GM23338 (cell line): Measurements from ENCODE around the gene SLC24A4. TPM values are rescaled to one million over a fixed set of nuclear protein-coding genes. Genes with fewer than 3 reads are reported as not detected.

Experiments
- ATAC-seq: fragments of 200-7000 bp; cut with Tn5 transposase; 3 replicates; pipeline ENCODE4 v1.9.1; 2020
- DNase-seq: peaks from one replicate; pipeline ENCODE4 v3.0.0-alpha.2; 2015; ENCODE audit warnings: low spot score
- H2AFZ ChIP-seq: fragments of 200-600 bp; sonication (generic); 2 replicates; pipeline ENCODE4 v1.8.0; 2016; ENCODE audit warnings: antibody characterized with exemption, mild to moderate bottlenecking, moderate library complexity
- H3F3A ChIP-seq: fragments of 200-600 bp; sonication (generic); replicated peaks from 2 replicates; pipeline ENCODE4 v1.8.0; 2017; ENCODE audit warnings: antibody characterized with exemption, mixed run types, low read depth
- H3K27ac ChIP-seq: fragments of 200-600 bp; sonication (generic); 2 replicates; pipeline ENCODE4 v1.6.1; 2016; ENCODE audit warnings: low read depth
- H3K27me3 ChIP-seq: fragments of 200-600 bp; sonication (generic); 2 replicates; pipeline ENCODE4 v1.8.0; 2016; ENCODE audit warnings: mild to moderate bottlenecking, mixed run types, moderate library complexity; ENCODE audit not compliant: insufficient read depth
- H3K36me3 ChIP-seq: fragments of 200-600 bp; sonication (generic); 2 replicates; pipeline ENCODE4 v1.8.0; 2016; ENCODE audit warnings: mild to moderate bottlenecking; ENCODE audit not compliant: insufficient read depth
- H3K4me1 ChIP-seq: fragments of 200-600 bp; sonication (generic); 2 replicates; pipeline ENCODE4 v1.8.0; 2016; ENCODE audit warnings: mild to moderate bottlenecking, moderate library complexity; ENCODE audit not compliant: insufficient read depth
- H3K4me2 ChIP-seq: fragments of 200-600 bp; sonication (generic); 2 replicates; pipeline ENCODE4 v1.7.1; 2017; ENCODE audit warnings: mixed run types
- H3K4me3 ChIP-seq: fragments of 200-600 bp; sonication (generic); 2 replicates; pipeline ENCODE4 v1.6.1; 2016; ENCODE audit warnings: mixed run types
- H3K79me2 ChIP-seq: fragments of 200-600 bp; sonication (generic); replicated peaks from 2 replicates; pipeline ENCODE4 v1.8.0; 2017; ENCODE audit warnings: mild to moderate bottlenecking; ENCODE audit not compliant: insufficient read depth
- H3K9me2 ChIP-seq: fragments of 200-600 bp; sonication (generic); 2 replicates; pipeline ENCODE4 v1.8.0; 2017; ENCODE audit not compliant: insufficient read depth
- H4K20me1 ChIP-seq: fragments of 200-600 bp; sonication (generic); replicated peaks from 2 replicates; pipeline ENCODE4 v1.8.0; 2017; ENCODE audit warnings: mild to moderate bottlenecking; ENCODE audit not compliant: insufficient read depth
- H3K27ac Mint-ChIP-seq: 2 replicates; pipeline ENCODE4 v1.8.0; 2020; ENCODE audit warnings: inconsistent platforms, mild to moderate bottlenecking, moderate library complexity, mixed read lengths
- H3K27me3 Mint-ChIP-seq: 3 replicates; pipeline ENCODE4 v1.8.0; 2022; ENCODE audit warnings: low read depth, mild to moderate bottlenecking, moderate library complexity, mixed read lengths, inconsistent platforms; ENCODE audit not compliant: insufficient read depth, poor library complexity
- H3K36me3 Mint-ChIP-seq: 3 replicates; pipeline ENCODE4 v1.8.0; 2021; ENCODE audit warnings: low read depth, mild to moderate bottlenecking, inconsistent platforms, moderate library complexity, mixed read lengths
- H3K4me1 Mint-ChIP-seq: 3 replicates; pipeline ENCODE4 v1.8.0; 2020; ENCODE audit warnings: mild to moderate bottlenecking, inconsistent platforms, mixed read lengths
- H3K4me3 Mint-ChIP-seq: 3 replicates; pipeline ENCODE4 v1.8.0; 2021; ENCODE audit warnings: moderate library complexity, mild to moderate bottlenecking, inconsistent platforms, mixed read lengths
- H3K9me3 Mint-ChIP-seq: 3 replicates; pipeline ENCODE4 v1.8.0; 2020; ENCODE audit warnings: moderate library complexity, mild to moderate bottlenecking, inconsistent platforms, mixed read lengths
- CREB1 ChIP-seq: fragments of 250-450 bp; sonication (Bioruptor Pico); IDR thresholded peaks from 2 replicates; pipeline ENCODE4 v1.5.0; 2020; ENCODE audit warnings: low read depth, mild to moderate bottlenecking, moderate library complexity
- EZH2 ChIP-seq: fragments of 200-600 bp; sonication (generic); IDR thresholded peaks from one replicate; pipeline ENCODE4 v1.8.0; 2017; ENCODE audit warnings: antibody characterized with exemption, mild to moderate bottlenecking, low read depth; ENCODE audit not compliant: unreplicated experiment
- EZH2phosphoT487 ChIP-seq: fragments of 200-600 bp; sonication (generic); IDR thresholded peaks from one replicate; pipeline ENCODE4 v1.8.1; 2018; ENCODE audit warnings: antibody characterized with exemption; ENCODE audit not compliant: unreplicated experiment
- JUNB ChIP-seq: IDR thresholded peaks from one replicate; pipeline ENCODE4 v1.6.1; 2016; ENCODE audit warnings: antibody characterized with exemption; ENCODE audit not compliant: unreplicated experiment
- NANOG ChIP-seq: IDR thresholded peaks from 2 replicates; pipeline ENCODE4 v1.6.1; 2016; ENCODE audit warnings: antibody characterized with exemption, borderline replicate concordance
- POLR2AphosphoS5 ChIP-seq: IDR thresholded peaks from 2 replicates; pipeline ENCODE4 v1.6.1; 2016; ENCODE audit warnings: antibody characterized with exemption, low read depth
- REST ChIP-seq: IDR thresholded peaks from one replicate; pipeline ENCODE4 v1.6.1; 2018; ENCODE audit warnings: antibody characterized with exemption; ENCODE audit not compliant: unreplicated experiment
- ZNF331 ChIP-seq: fragments of 250-450 bp; sonication (Bioruptor Pico); IDR thresholded peaks from 2 replicates; pipeline ENCODE4 v1.5.0; 2020; ENCODE audit warnings: low read depth, mild to moderate bottlenecking, moderate library complexity
- ZNF462 ChIP-seq: fragments of 250-450 bp; sonication (Bioruptor Pico); IDR thresholded peaks from 2 replicates; pipeline ENCODE4 v1.5.0; 2020; ENCODE audit warnings: mild to moderate bottlenecking, moderate library complexity
- polyA plus RNA-seq: library from polyadenylated mRNA; unstranded; fragments of >200 nt; fragmentation: Nextera tagmentation; extraction: Ambion mirVana; gene quantifications from 2 replicates; pipeline ENCODE4 v1.2.1, GENCODE V29; 2016
- total RNA-seq: library from RNA; depleted of rRNA; stranded (reverse); fragments of >200 nt; shearing (Covaris generic); gene quantifications from 2 replicates; pipeline ENCODE4 v1.2.3, GENCODE V29; 2014
- TF ChIP-seq, protein P1 (sequence below): IDR thresholded peaks from 2 replicates; pipeline ENCODE4 v1.6.1; 2016; ENCODE audit warnings: antibody characterized with exemption

SLC24A4 gene
- total and polyA plus RNA-seq, 2 experiments from 2014 or later = 0.06 to 0.38 TPM

DNA sequence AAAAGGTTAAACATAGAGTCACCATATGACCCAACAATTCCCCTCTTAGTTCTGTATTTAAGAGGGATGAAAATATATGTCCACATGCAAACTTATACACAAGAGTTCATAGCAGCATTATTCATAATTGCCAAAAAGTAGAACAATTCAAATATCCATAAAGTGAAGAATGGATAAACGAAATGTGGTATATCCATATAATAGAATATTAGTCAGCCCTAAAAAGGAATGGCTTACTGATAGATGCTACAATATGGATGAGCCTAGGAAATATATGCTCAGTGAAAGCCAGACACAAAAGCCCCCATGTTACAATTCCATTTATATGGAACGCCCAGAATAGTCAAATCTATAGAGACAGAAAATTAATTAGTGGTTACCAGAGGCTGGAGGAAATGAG, 146.6 kb downstream of the SLC24A4 start (continued):
- no peak for TF ChIP-seq EZH2
- no peak for TF ChIP-seq REST

DNA sequence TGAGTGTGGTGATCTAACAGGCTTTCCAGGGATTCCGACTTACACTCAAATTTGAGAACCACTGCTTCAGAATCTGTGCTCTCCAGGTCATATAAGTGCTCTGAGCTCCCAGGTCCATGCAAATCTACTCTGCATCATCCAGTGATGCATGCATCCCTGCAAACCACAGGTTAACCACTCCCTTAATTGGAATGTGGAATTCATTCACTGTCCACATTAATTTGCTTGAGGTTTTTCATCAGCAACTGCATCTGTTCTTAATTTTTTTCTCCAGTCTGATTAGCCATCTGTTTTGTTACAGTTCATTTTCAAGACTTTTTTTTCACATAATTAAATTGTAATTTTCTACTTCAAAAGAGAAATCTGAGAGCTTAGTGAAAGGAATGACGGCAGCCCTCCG, 147.2 kb downstream of the SLC24A4 start:
- Histone ChIP-seq H3K4me3 (no peak overlapping the region), H3K27me3 (no peaks in the 10 kb centered on the region), H3K79me2 (no peaks in the 10 kb centered on the region), H4K20me1 (no peaks in the 10 kb centered on the region), H3K9me2 (peaks cover 10% of the 10 kb centered on the region; the same call in 1 of the 2 replicates), H3F3A (no peaks in the 10 kb centered on the region), H3K4me2 (no peak overlapping the region), H3K36me3 (no peaks in the 10 kb centered on the region), H2AFZ (no peak overlapping the region), H3K27ac (no peak overlapping the region), H3K4me1 (peaks cover 10% of the 10 kb centered on the region)
- Mint-ChIP-seq H3K4me3 (no peak overlapping the region), H3K27ac (no peak overlapping the region), H3K4me1 (peaks cover 39% of the 10 kb centered on the region), H3K9me3 (peaks cover 14% of the 10 kb centered on the region), H3K27me3 (peaks cover under 1% of the 10 kb centered on the region), H3K36me3 (peaks cover 8% of the 10 kb centered on the region; the same call in 2 of the 3 replicates)
- ATAC-seq = no peak
- DNase-seq = peak; percentile 11
- TF ChIP-seq, protein P1, sequence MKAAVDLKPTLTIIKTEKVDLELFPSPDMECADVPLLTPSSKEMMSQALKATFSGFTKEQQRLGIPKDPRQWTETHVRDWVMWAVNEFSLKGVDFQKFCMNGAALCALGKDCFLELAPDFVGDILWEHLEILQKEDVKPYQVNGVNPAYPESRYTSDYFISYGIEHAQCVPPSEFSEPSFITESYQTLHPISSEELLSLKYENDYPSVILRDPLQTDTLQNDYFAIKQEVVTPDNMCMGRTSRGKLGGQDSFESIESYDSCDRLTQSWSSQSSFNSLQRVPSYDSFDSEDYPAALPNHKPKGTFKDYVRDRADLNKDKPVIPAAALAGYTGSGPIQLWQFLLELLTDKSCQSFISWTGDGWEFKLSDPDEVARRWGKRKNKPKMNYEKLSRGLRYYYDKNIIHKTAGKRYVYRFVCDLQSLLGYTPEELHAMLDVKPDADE = no peak
- TF ChIP-seq NANOG (no peak), ZNF331 (CRISPR knock-in tag) (no peak), JUNB (no peak), EZH2phosphoT487 (no peak), REST (no peak), POLR2AphosphoS5 (no peak), CREB1 (CRISPR knock-in tag) (no peak), ZNF462 (no peak)
